HepG2 (cell line): ENCODE measurements around the gene RAPGEFL1.

Experiments used
- CREB1 ChIP-seq, 2 experiments: fragments of 450-650 bp in 1 of 2; IDR thresholded peaks; 2 replicates each; pipeline ENCODE4 v1.6.1; 2016 to 2017; ENCODE audit warnings: control low read depth in 1 of 2, mild to moderate bottlenecking in 1 of 2, missing compliant biosample characterization in 1 of 2, missing genetic modification characterization in 1 of 2
- MXD4 ChIP-seq: IDR thresholded peaks from 2 replicates; pipeline ENCODE4 v1.6.1; 2016; ENCODE audit warnings: mild to moderate bottlenecking, missing biosample characterization, missing genetic modification reagents
- NFYB ChIP-seq: sonication (generic); formaldehyde crosslinking; IDR thresholded peaks from 2 replicates; pipeline ENCODE4 v1.4.0; 2020; ENCODE audit warnings: missing genetic modification reagents
- PCBP1 ChIP-seq: fragments of 200-400 bp; formaldehyde crosslinking; IDR thresholded peaks from 2 replicates; pipeline ENCODE4 v1.6.1; 2017; ENCODE audit warnings: mild to moderate bottlenecking, low read depth, low read length, borderline replicate concordance
- PLSCR1 ChIP-seq: sonication (generic); formaldehyde crosslinking; IDR thresholded peaks from 2 replicates; pipeline ENCODE4 v1.5.0; 2020; ENCODE audit warnings: missing genetic modification reagents, mild to moderate bottlenecking, borderline replicate concordance
- RNF219 ChIP-seq: sonication (generic); formaldehyde crosslinking; IDR thresholded peaks from 2 replicates; pipeline ENCODE4 v1.5.0; 2020; ENCODE audit warnings: mild to moderate bottlenecking, missing genetic modification reagents
- SP1 ChIP-seq, 2 experiments: fragments of 450-650 bp in 1 of 2; sonication (generic) in 1 of 2; formaldehyde crosslinking in 1 of 2; IDR thresholded peaks; 2 replicates each; pipeline versions ENCODE4 v1.4.0 to v1.6.1; 2016 to 2020; ENCODE audit warnings: missing genetic modification reagents in 1 of 2
- ZBTB26 ChIP-seq: IDR thresholded peaks from 2 replicates; pipeline ENCODE4 v1.6.1; 2016; ENCODE audit warnings: missing compliant biosample characterization, missing genetic modification reagents, borderline replicate concordance

- TF ChIP-seq ZBTB26 (no peak), SP1 (IDR thresholded peaks at IDR 0.05) (no peak), SP1 (CRISPR knock-in tag; IDR thresholded peaks at IDR 0.05) (no peak), NFYB (CRISPR knock-in tag) (no peak), PLSCR1 (no peak), MXD4 (CRISPR knock-in tag) (no peak), PCBP1 (no peak), CREB1 (IDR thresholded peaks at IDR 0.05) (no peak), CREB1 (CRISPR knock-in tag; IDR thresholded peaks at IDR 0.05) (no peak), RNF219 (CRISPR knock-in tag) (no peak)
These were observed 5.3 kb downstream of the RAPGEFL1 start for GRCh38 chr17:40182606-40183005.
